Measurements from ENCODE around the gene CD207. TPM values are rescaled to one million over a fixed set of nuclear protein-coding genes. Genes with fewer than 3 reads are reported as not detected.

Gene CD207
- total RNA-seq, 3 donors from 2014 or later (not counting 1 experiment from before 2014, with no cell fraction given), result not detected

GRCh38 chr2:70833246-70833645, 2.4 kb downstream of the CD207 start:
- no peaks in the 10 kb centered on the region for H3K9me3 Mint-ChIP-seq
- ATAC-seq, result no peak
- peaks cover 0 to 3% of the 10 kb centered on the region in 2 donors for H3K27me3 Mint-ChIP-seq (ENCODE audit: low read depth in 2 of 2)
- H3K9me3 ChIP-seq (ENCODE audit: control insufficient read depth, insufficient read depth, low read length), result no peaks in the 10 kb centered on the region
- DNase-seq, result no peak
- no peaks in the 10 kb centered on the region for H3K36me3 ChIP-seq (ENCODE audit: control insufficient read depth, insufficient read depth, low read length)
- 82% methylated on average over 1 of the region's 1 CpG for WGBS (ENCODE audit: insufficient coverage)
- H3K4me1 ChIP-seq (ENCODE audit: control insufficient read depth, insufficient read depth, low read length), result peaks cover 10% of the 10 kb centered on the region
- H3K4me3 Mint-ChIP-seq, result no peak overlapping the region
- no peak for TF ChIP-seq CTCF (IDR thresholded peaks at IDR 0.05)
- H3K4me1 Mint-ChIP-seq, result peaks cover 10 to 30% of the 10 kb centered on the region in 2 donors
- no peaks in the 10 kb centered on the region for H3K36me3 Mint-ChIP-seq
- no peak overlapping the region for H3K4me3 ChIP-seq (ENCODE audit: low read length)
- H3K27ac ChIP-seq (ENCODE audit: low read length), result no peak overlapping the region
- no peak overlapping the region for H3K27ac Mint-ChIP-seq
- intact Hi-C loops (cut with micrococcal nuclease), result no loop called here
- no peaks in the 10 kb centered on the region for H3K27me3 ChIP-seq (ENCODE audit: control insufficient read depth, insufficient read depth, low read length)

- Mint-ChIP-seq H3K4me3 (no peak overlapping the region), H3K27me3 (ENCODE audit: low read depth in 2 of 2) (peaks cover 0 to 3% of the 10 kb centered on the region in 2 donors), H3K9me3 (no peaks in the 10 kb centered on the region), H3K36me3 (no peaks in the 10 kb centered on the region), H3K4me1 (peaks cover 4 to 25% of the 10 kb centered on the region in 2 donors), H3K27ac (no peak overlapping the region)
- TF ChIP-seq CTCF (IDR thresholded peaks at IDR 0.05), result no peak
- H3K9me3 ChIP-seq (ENCODE audit: control insufficient read depth, insufficient read depth, low read length), result no peaks in the 10 kb centered on the region
- 94% methylated on average over 2 of the region's 2 CpGs for WGBS (ENCODE audit: insufficient coverage)
- H3K27me3 ChIP-seq (ENCODE audit: control insufficient read depth, insufficient read depth, low read length), result no peaks in the 10 kb centered on the region
- H3K27ac ChIP-seq (ENCODE audit: low read length), result no peak overlapping the region
- peaks cover 1% of the 10 kb centered on the region for H3K4me1 ChIP-seq (ENCODE audit: control insufficient read depth, insufficient read depth, low read length)
- DNase-seq (no peak), ATAC-seq (no peak)
- no peak overlapping the region for H3K4me3 ChIP-seq (ENCODE audit: low read length)
- no peaks in the 10 kb centered on the region for H3K36me3 ChIP-seq (ENCODE audit: control insufficient read depth, insufficient read depth, low read length)
- intact Hi-C loops (cut with micrococcal nuclease), result no loop called here
Observed at GRCh38 chr2:70832386-70832785, 3.2 kb downstream of the CD207 start.

- ATAC-seq (no peak), DNase-seq (no peak)
- intact Hi-C loops (cut with micrococcal nuclease), result no loop called here
- WGBS (ENCODE audit: insufficient coverage), result 44% methylated on average over 6 of the region's 6 CpGs
- H3K27me3 Mint-ChIP-seq (ENCODE audit: low read depth in 2 of 2), result peaks cover 0 to 3% of the 10 kb centered on the region in 2 donors
- Histone ChIP-seq H3K27ac (ENCODE audit: low read length) (no peak overlapping the region), H3K9me3 (ENCODE audit: control insufficient read depth, insufficient read depth, low read length) (no peaks in the 10 kb centered on the region), H3K4me1 (ENCODE audit: control insufficient read depth, insufficient read depth, low read length) (no peaks in the 10 kb centered on the region), H3K4me3 (ENCODE audit: low read length) (no peak overlapping the region), H3K27me3 (ENCODE audit: control insufficient read depth, insufficient read depth, low read length) (no peaks in the 10 kb centered on the region), H3K36me3 (ENCODE audit: control insufficient read depth, insufficient read depth, low read length) (no peaks in the 10 kb centered on the region)
- H3K9me3 Mint-ChIP-seq, result no peaks in the 10 kb centered on the region
- no peak overlapping the region for H3K27ac Mint-ChIP-seq
- peaks cover 4 to 30% of the 10 kb centered on the region in 2 donors for H3K4me1 Mint-ChIP-seq
- no peak overlapping the region for H3K4me3 Mint-ChIP-seq
- TF ChIP-seq CTCF (IDR thresholded peaks at IDR 0.05), result no peak
- no peaks in the 10 kb centered on the region for H3K36me3 Mint-ChIP-seq
Observed at GRCh38 chr2:70831861-70832260, 3.8 kb downstream of the CD207 start.

- no peak overlapping the region for H3K4me3 Mint-ChIP-seq
- Histone ChIP-seq H3K36me3 (ENCODE audit: control insufficient read depth, insufficient read depth, low read length) (no peaks in the 10 kb centered on the region), H3K4me3 (ENCODE audit: low read length) (no peak overlapping the region), H3K9me3 (ENCODE audit: control insufficient read depth, insufficient read depth, low read length) (no peaks in the 10 kb centered on the region), H3K4me1 (ENCODE audit: control insufficient read depth, insufficient read depth, low read length) (no peaks in the 10 kb centered on the region), H3K27ac (ENCODE audit: low read length) (no peak overlapping the region), H3K27me3 (ENCODE audit: control insufficient read depth, insufficient read depth, low read length) (no peaks in the 10 kb centered on the region)
- H3K36me3 Mint-ChIP-seq, result no peaks in the 10 kb centered on the region
- intact Hi-C loops (cut with micrococcal nuclease), result no loop called here
- TF ChIP-seq CTCF (IDR thresholded peaks at IDR 0.05), result no peak
- ATAC-seq, result no peak
- WGBS (ENCODE audit: insufficient coverage), result 87% methylated on average over 5 of the region's 5 CpGs
- peaks cover 0 to 3% of the 10 kb centered on the region in 2 donors for H3K27me3 Mint-ChIP-seq (ENCODE audit: low read depth in 2 of 2)
- no peak for DNase-seq
- no peak overlapping the region for H3K27ac Mint-ChIP-seq
- H3K4me1 Mint-ChIP-seq, result peaks cover 4 to 33% of the 10 kb centered on the region in 2 donors
- H3K9me3 Mint-ChIP-seq, result no peaks in the 10 kb centered on the region
Observed at GRCh38 chr2:70830366-70830765, 5.2 kb downstream of the CD207 start.

Measured in natural killer cell (primary cell).